ENCODE results near the gene PTPN13.

- TF ChIP-seq CTCF (IDR thresholded peaks at IDR 0.05; ENCODE audit: low read depth, low read length) (no peak), POLR2A (IDR thresholded peaks at IDR 0.05; ENCODE audit: extremely low read depth, insufficient read length) (no peak), MAX (IDR thresholded peaks at IDR 0.05; ENCODE audit: low read depth, low read length) (no peak), MYC (IDR thresholded peaks at IDR 0.05; ENCODE audit: low read depth, low read length) (no peak)
Observed at GRCh38 chr4:86613734-86614133, 19.6 kb downstream of the PTPN13 start.

Data from NB4 (cell line).